Measurements from ENCODE around the gene MINDY1.

MINDY1 gene

DNA sequence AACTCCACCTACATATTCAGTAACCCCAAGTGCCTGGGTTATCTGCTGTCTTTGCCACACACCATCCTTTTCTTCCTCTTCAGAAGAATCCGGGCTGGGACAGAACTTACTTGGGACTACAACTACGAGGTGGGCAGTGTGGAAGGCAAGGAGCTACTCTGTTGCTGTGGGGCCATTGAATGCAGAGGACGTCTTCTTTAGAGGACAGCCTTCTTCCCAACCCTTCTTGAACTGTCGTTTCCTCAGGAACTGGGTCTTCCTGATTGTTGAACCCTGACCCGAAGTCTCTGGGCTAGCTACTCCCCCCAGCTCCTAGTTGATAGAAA, 42.6 kb downstream of the MINDY1 start:
- DNase-seq (ENCODE audit: low read depth) = no peak

DNA sequence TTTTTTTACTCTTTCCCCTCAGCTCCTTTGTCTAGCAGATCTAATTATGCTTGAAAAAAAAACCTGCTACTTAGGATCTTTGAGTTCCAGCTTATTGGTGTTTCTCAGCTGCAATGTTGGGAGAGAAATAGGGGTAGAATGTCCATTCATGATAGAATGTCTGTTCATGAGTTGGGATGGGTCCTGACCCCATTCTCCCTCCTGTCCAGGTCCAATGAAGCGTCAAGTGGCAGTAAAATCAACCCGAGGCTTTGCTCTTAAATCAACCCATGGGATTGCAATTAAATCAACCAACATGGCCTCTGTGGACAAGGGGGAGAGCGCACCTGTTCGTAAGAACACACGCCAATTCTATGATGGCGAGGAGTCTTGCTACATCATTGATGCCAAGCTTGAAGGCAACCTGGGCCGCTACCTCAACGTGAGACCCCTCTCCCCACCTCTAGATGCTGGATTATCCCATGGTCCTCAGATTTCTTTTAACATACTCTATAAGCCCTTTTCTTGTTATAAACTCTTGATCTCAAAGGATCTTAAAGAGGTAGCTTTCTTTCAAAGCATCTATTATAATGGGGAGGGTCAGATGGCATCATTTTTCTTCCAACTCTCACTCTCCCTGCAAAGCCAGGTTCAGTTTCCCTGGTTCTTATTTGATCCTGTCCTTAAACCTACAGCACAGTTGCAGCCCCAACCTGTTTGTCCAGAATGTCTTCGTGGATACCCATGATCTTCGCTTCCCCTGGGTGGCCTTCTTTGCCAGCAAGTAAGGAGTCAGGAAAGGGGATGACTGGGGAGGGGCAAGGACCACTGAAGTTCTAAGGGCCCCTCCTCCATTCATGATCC, 43.2 kb downstream of the MINDY1 start:
- no peak for DNase-seq (ENCODE audit: low read depth)

DNA sequence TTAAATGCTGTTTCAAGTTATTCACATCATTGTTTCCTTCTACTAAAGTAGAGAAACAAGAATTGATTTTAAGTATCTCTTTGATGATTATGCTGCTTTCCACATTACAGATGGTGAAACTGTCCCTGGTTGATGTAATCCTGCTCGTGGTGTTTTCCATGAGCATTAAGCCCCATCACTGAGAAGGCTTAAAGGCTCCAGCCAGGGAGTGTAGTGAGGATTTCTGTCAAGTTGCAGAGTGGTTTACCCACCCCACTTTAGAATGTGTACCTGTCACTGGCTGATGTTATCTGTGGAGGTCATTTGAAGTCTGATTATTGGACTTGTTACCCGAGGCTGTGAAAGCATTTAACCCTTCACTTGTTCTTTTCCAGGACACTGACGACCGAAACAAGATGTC, 44.9 kb downstream of the MINDY1 start:
- DNase-seq (ENCODE audit: low read depth) = no peak

- no peak for DNase-seq (ENCODE audit: low read depth)
Observed at GRCh38 chr1:150960646-150961045, 46.1 kb downstream of the MINDY1 start.

DNA sequence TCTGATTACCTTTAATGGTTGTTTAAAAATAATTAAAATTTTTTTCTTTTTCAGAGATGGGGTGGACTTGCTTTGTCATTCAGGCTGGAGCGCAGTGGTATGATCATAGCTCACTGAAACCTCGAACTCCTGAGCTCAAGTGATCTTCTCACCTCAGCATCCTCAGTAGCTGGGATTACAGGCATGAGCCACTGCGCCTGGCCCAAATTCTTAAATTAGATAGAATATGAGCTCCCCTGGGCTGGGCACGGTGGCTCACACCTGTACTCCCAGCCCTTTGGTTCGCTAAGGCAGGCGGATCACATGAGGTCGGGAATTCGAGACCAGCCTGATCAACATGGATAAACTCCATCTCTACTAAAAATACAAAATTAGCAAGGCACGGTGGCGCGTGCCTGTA, 49.0 kb downstream of the MINDY1 start:
- DNase-seq (ENCODE audit: low read depth) = no peak

DNA sequence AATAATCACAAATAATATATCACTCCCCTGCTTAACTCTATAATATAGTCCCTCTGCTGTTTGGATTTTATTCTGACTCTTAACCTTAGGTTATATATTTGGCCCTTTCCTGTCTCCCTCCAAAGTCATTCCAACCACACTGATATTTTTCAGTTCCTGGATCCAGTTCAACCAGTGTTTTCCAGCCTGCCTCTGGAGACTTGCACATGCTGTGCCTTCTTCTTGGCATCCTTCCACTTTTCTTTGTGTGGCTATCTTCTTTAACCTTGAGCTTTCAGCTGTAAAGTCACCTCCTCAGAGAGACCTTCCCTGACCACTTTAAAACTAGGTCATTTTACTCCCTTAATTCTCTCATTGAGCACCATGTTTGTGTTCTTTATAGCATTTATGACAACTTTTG, 51.4 kb downstream of the MINDY1 start:
- DNase-seq (ENCODE audit: low read depth) = no peak

- DNase-seq (ENCODE audit: low read depth) = no peak
Observed at GRCh38 chr1:150954708-150955107, 52.0 kb downstream of the MINDY1 start.

Data from fibroblast of gingiva (primary cell).